ENCODE results near the gene DPYSL3.

Gene DPYSL3

DNA sequence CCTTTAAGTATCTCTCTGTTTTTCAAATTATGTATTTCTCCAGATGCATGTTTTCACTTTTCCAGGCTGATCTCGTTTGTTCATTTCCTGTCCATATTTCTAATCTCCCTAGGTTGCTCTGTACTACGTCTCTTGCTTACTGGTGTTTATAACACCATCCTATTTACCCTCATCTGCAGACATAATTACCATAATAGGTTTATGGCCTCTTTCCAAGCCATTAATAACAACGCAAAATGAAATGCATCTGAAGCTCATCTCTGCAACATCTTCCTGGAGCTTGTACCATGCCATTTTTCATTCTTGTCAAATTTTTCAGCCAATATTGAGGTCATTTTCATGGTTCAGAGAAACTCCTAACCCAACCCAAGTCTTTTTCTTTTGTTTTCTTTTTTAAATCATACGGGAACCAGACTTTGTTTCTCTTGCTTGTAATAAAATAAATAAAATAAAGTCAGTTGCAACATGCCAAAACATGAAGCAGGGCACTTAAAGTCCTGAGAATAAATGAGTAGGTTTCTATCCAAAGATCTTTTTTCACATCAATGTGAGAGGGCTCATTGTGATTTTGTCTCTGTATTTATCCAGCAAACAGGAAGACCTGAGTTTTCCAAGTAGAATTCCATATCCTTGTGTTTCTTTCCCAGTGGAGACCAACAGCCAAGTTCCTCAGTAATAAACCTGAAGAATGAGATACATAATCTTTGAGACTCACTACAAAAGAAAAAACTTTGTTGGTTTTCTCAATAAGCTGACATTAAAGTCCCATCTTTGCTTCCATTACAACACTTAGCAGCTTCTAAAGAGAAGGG, 37.0 kb downstream of the DPYSL3 start:
- DNase-seq: no peak

DNA sequence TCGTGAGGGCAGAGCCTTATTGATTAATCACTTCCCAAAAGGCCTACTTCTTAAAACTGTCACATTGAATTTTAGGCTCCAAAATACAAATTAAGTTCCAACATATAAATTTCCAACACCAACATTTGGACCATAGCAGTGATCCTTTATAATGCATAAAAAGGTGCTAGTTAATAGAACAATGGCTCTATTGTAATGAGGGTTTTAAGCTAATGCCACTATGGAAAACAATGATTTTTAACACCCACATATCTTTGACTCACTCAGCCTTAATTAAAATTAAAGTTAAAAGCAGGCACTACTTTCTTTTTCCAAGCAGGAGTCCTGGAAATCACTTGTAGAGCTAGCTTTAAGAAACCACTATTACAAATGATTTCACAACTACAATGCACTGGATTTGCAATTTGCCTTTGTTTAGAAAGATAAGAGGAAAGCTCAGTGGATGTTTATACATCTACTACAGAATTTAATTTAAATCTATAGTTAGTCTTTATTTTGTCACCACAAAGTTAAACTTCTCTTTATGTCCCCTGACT, 41.8 kb downstream of the DPYSL3 start:
- DNase-seq: no peak

DNA sequence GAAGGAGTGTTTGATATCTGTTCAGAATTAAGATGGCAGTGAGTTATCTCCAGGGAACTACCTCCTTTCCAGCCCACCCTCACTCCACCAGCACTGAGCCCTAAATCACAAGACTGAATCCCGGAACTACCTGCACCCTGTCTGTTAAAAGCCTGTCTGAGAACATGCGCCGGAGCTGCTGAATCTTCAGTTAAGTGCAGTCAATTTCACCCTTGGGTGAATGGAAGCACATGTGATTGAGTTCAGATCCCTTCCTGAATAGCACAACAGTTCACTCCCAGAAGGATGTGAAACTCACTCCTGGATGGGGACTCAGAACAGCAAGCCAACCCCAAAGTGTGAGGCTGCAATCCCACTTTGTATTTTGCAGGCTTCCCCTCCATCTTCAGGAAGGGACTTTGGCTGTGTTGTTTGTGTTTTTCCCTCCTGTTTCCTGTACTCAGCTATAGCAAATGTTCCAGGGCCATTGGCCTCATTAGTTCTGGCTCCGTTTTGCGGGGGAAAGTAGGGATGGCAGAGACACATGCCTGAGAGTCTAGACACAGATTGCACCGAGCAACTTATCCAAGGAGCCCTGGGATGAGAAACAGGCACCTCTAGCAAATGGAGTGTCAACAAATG, 43.4 kb downstream of the DPYSL3 start:
- no peak for DNase-seq

DNA sequence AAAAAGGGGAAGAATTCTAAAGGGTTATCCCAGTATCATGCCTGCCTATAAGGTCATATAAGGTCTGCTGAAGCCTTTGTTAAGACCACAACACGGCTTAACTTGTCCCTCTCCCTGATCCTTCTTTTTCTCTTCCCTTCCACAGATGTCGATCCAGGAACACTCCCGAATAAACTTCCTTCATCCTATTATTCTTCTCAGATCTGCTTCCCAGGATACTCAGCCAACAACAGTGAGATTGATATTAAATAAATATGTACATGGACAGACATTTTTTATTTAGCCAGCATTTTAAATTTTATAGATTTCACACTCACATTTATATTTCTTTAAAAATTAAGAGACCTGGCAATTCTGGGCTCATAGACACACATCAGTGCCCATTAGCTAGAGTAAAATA, 44.1 kb downstream of the DPYSL3 start:
- no peak for DNase-seq

DNA sequence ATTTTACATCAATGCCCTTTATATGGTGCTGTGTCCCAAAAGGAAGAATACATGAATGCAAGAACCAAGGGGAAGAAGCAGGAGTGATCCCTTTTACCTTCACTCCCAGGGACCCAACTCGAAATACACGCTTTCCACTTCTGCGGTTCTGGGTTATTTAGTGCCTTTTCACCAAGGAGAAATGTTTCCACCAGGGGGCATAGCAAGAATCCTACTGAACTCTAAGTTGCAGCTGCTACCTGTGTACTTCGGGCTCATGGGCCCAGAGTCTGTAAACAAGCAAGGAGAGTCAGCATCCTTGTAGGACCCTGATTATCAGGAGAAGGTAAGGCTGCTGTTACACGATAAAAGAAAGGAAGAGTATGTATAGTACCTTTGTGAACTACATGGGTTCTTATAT, 45.7 kb downstream of the DPYSL3 start:
- no peak for DNase-seq

DNA sequence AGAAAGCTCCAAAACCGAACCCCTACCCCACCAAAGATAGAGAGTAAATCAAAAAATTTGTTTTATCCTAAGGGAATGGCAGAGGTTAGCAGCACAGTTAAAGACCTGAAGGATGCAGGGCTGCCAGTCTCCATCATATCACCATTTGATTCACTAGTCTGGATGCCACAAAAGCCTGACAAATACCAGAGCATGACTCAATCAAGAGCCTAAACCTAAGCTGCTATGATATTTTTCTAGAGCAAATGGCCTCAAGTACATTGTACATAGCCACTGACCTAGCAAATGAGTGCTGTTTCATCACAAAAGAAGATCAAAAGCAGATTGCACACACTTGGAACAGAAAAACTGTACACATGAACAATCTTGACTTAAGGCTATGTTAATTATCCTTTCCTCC, 48.0 kb downstream of the DPYSL3 start:
- no peak for DNase-seq

DNA sequence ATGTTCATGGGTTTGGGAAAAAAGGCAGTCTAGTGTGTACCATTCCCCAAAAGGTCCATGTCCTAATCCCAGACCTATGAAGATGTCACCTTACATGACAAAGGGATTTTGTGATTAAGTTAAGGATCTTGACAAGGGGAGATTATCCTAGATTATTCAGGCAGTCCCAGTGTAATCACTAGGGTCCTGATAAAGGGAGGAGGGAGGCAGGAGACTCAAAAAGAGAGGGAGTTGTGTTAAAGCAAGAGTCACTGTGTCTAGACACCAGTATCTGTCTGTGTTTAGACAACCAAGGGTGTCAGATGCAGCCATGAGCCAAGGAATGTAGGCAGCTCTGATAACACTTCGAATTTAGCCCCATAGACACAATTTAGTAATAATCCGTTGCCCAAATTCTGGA, 49.5 kb downstream of the DPYSL3 start:
- no peak for DNase-seq

DNA sequence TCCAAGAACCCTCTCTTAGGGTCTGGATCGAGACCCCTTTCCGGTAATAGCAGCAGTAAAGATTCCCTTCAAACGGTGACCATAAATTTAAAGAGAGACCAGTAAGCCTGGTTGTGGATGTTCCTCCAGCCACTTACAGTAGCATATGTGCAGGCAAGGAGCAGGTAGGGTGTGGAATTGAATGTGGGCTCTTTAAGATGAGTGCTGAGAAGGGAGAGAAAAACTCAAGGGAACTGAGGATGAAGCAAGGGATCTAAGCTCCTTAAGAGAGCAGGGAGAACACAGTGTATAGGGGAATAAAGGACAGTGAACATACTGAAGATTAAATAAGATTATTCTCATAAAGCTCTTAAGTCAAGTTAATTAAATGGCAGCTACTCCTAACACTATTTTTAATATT, 51.3 kb downstream of the DPYSL3 start:
- DNase-seq: no peak

DNA sequence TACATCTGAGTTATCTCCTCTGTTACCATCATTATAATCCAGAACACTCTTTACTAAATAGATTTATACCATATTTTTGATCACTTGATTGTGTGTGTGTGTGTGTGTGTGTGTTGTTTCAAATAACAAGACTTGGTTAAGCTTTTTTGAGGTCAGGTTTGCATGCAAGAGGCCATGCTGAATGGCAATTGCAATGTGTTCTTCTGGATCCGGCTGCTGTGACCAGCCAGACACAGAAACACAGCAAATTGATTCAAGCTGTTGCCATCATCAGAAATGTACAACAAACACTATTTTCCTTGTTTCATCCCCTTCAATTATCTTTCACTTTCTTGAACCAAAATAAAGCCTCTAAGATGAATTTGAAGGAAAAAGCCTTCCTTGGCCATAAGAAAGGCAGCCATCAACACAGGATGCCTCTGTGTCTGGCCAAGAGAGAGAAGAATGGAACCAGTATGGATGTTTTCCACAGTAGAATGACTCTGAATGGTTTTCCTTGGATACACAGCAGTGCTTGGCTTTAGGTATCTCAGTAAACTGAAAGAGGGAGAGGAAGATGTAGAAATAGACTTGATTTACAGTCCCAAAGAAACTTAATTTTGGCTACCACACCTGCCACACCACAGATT, 53.9 kb downstream of the DPYSL3 start:
- DNase-seq: no peak

DNA sequence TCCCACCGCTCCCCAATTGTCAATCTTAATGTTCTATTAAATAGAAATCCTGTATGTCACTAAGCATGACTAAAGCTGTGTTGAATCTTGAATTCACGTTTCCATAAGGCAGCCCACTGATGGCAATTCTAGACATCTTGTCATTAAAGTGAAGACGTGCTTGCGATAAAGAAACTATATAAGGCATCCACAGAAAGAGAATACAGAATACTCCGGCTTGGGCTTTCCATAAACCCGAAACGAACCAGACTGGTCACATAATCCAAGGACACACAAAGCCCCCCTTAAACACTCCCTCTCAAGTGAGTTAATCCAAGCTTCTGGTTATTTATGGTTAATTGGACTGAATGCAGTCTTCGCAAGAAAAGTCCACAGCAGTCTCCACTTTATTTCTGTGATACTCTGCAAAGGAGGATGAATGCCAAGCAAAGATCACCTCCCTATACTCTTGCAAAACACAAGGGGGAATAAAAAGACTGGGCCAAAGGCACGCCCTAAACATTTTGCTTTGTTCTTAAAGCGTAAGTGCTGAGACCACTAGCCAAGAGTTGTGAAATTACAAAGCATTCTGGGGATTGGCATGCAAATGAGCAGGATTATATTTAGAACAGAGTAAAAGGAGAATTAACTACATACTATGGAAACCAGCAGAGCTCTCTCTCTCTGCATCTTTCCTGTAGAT, 54.7 kb downstream of the DPYSL3 start:
- no peak for DNase-seq

DNA sequence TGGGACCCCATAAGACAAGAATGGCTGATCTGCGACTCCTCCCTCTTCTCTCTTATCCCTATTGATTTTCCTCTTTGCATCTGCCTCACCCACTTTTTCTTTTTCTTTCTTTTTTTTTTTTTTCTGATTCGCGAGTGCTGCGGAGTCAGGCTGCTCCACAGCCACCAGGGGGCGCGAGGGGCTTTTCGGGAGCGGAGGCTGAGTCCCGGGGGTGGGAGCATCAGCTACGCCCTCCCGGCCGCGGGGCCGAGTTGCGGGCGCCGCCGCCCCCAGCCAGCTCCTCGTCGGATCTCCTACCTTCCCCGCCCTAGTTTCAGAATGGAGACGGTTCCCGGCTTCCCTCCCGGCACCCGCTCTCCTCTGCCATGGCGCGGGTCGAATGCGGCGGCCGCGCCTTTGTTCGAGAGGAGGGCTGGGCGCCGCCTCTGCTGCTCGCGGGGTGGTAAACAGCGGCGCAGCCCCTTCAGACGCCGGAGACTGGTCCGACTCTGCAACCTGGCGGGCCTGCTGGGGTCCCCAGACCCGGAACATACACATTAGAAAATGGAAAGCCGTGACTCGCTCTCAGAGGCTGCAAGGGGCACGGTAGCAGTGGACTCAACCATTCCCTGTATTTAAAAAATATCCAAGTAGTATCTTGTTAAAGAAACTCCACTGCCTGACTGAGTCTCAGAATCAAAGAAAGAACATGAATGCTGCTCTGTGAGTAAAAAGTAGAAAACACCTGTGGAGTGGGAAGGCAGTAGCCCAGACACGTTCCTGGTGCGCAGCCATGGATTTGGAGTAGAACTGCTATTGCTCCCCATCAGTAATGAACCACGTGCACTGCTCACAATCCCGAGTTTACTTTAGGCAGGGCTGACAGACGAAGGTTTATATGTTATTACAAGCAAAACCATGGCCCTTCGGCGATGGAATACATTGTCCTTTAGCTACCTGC, 55.7 kb downstream of the DPYSL3 start:
- peak; percentile 58 to 60 for DNase-seq

DNA sequence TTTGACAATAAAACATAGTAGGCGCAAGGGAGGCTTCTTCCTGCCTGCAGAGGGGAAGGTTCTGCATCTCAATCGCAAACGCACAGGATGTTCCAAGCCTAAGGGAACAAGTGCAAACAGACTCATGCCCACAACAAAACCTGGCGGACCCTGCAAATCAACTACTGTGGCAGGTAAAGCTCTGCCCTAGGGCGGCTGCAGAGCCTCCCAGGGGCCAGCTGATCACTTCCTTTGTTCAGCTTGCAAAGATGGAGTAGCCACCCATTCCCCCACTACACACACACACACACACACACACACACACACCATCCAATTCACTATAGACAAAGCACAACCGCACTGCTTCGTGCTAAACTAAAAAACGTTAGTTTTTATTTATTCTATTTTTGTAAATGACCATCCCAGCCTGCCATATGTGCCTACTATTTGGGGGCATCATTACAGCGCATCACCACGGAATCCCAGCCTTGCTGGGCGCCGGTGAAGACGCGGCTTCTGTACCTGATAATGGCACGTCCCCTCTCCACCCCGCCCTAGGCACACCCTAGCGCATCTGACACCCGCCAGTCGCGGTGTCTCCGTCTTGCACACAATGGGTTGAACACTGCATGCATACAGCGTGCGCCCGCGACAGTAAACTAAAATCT, 57.6 kb downstream of the DPYSL3 start:
- DNase-seq: no peak

DNA sequence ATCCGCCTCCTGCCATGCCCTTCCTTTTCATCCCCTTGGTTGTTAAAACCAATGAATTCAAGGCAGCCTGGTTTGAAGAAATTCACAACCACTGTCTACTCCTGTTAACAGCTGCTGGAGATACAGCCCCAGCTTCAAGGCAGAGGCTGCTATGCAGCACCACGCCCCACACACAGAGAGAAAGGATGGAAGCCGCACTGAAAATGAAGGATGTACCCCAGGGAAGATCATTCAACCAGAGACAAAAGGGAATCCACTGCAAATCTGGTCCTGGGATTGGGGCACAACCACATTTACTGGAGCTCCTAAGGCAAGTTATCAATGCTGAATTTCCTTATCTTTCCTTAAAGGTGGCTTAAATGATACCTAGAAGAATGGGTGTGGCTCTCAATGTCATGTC, 58.7 kb downstream of the DPYSL3 start:
- DNase-seq: no peak

DNA sequence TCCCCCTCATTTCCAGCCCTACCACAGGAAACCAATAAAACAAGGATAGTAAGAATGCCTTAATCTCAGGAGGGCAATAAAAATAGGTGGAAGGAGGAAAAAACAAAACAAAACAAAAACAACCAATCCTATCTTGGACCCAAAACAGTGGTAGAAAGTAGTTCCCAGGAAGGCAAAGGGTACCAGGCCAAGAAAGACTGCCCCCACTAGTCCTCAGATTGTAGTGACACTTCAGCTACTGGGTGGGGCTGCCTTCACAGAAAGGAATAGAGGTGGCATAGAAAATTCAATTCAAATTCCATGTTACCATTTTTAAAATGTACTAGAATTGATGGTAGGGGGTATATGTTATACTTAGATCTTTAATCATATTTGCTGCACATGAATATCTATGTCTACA, 59.3 kb downstream of the DPYSL3 start:
- no peak for DNase-seq

DNA sequence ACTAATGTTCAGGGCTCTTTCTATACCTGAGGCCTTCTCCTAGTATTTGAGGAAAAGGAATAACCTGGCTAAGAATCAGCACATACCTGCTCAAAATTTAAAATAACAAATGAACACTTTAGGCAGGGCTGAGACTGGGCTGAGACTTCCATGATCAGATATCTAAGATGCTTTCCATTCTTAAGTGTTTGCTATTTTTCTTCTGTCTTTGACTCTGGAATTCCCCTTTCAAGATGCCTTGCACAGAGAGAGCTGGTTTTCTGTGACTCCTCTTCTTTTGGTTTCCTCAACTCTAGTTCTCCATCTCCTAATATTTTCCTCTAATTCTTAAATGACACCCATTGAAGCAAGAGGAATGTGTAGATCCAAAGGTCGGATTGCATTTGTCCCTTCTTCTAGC, 61.1 kb downstream of the DPYSL3 start:
- DNase-seq: no peak

DNA sequence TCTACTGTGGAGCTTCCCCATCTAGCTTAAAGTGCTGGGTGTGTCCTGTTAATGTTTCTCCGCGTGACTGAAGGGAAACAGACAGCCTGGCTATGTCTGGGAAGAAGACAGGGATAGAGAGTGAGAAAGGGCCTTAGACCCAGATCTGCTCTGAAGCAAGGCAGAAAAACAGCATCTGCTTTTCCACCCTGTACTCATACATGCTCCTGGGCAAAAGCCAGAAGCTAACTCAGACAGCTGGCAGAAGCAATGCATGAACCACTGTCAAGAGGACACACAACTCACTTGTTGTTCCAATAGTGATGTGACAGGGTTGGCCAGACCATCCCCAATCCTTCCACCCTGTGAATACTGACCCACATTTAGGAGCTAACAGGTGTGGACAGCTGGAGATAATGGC, 63.3 kb downstream of the DPYSL3 start:
- DNase-seq: no peak

DNA sequence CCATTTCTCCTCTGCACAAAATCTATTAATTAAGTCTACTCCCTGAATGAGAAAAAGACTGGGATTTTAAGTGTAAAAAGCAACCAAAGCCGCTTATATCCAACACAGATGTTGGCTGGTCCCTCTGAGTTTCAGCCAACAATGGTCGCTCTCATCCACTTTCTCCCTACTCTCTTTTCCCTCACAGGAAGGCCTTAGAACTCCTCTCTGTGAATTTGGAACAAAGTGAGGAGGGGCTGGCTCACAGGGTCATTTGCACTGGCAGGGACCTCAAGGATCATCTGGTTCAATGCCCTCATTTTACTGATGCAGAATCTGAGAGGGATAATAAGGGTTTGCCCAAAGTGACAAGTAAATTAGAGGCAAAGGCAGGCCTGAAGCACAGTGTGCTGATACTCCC, 64.0 kb downstream of the DPYSL3 start:
- DNase-seq: no peak

DNA sequence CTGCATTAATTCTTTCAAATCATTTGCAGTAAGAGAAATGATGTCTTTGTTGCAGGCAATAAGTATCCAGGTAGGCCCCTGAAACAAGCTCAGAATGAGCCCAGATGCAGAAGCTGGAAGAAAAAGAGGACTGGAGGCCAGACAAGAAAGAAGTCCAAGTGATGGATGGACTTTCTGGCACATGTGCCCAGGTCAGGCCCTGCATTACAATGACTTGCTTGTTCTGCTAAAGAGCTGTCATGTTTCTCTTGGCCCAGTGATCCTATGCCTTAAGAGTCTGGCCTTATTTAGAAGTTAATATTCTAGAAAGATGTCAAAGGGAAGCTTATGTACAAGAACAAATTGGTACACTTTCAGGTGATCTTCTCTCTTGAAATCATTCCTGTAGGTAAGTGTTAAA, 64.8 kb downstream of the DPYSL3 start:
- no peak for DNase-seq

DNA sequence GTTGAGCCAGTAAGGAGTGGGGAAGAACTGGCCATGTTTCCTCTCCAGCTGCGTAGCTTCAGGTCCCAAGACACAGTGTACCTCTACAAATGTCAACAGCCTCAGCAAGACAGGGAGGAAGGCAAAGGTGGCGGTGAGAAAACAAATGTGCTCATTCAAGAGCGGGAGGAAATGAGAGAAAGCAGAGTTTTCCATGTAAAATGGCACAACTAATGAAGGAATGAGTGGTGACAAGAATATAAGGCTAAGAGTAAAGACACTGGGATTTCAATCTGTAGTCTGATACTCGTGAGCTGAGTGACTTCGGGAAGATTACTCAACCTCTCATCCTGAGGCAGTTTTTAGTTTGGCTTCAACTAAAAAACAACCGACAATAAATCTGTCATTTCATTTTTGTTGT, 67.6 kb downstream of the DPYSL3 start:
- DNase-seq: no peak

DNA sequence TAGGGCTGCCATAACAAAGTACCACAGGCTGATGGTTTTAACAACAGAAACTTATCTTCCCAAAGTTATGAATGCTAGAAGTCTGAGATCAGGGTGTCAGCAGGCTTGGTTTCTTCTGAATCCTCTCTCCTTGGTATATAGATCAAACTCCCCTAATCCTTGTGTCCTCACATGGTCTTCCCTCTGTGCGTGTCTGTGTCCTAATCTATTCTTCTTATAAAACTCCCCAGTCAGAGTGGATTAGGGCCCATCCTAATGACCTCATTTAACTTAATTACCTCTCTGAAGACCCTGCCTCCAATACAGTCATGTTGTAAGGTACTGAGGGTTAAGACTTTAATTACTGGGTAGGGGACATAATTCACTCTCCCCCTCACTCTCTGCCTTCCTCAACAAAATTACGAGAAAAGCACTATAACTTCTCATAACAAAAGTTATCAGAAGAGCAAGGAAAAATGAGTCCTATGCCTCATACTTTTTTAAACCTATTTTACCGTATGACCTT, 68.6 kb downstream of the DPYSL3 start:
- no peak for DNase-seq

DNA sequence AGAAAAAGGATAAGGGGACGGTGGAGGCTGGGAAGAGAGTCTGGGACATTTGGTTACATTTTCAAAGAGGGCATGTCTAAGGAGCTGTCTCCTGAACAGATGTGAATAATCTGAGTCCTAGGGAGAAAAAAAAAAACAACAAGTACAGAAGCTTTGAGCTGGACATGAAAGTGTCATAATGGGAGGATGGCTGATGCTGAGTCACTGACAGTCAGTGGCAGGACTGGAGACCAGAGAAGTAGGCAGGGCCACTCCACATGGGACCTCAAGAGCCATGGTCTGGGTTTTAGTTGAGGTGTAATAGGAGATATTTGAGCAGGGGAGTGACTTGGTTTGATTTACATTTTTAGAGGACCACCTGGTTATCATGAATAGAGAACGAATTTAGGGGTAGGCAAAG, 70.6 kb downstream of the DPYSL3 start:
- no peak for DNase-seq

DNA sequence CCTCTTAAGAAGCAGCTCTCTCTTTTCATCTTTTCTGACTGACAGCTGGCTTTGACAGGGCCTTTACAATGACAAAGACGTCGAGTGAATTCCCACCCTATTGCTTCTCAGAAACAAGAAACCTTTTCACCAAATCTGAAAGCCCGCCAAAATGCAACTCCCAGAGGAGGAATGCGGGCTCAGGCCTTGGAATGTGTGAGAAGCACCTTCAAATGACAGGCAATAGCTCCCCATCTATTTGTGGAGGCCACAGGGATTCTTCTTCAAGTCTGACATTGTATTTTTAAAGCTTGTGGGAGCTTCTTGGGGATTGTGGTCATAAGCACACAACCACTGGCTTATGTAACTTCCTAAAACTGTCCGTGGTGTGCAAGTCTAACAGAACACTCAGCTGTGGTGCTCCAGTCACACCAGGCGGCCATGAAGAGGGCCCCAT, 72.7 kb downstream of the DPYSL3 start:
- DNase-seq: no peak
